SK-N-SH (cell line): ENCODE results near the gene SLC35F1. TPM values are rescaled to one million over a fixed set of nuclear protein-coding genes. Genes with fewer than 3 reads are reported as not detected.
"Not testable (repeated sequence)": the region's sequence is repeated elsewhere in the genome, so short reads cannot be mapped to it uniquely, and the experiment has no call there.

Source experiments
- CTCF ChIA-PET: fragments of 300-600, 350-600 bp; formaldehyde crosslinking; extraction: SDS; loops from one replicate; lab custom pipeline; 2021; lab: Yijun Ruan, JAX
- POLR2A ChIA-PET: fragments of 350-600 bp; sonication (Branson Sonifier 250); formaldehyde crosslinking; extraction: SDS; loops from one replicate; lab custom pipeline; 2020; ENCODE audit warnings: antibody characterized with exemption, inconsistent platforms; lab: Yijun Ruan, JAX
- DNase-seq: peaks from one replicate; pipeline ENCODE4 v3.0.0; 2012
- H2AFZ ChIP-seq: fragments of 200-600 bp; sonication (generic); 2 replicates; pipeline ENCODE4 v1.8.1; 2016; ENCODE audit warnings: antibody characterized with exemption, mild to moderate bottlenecking, low read depth
- H3F3A ChIP-seq: fragments of 200-600 bp; sonication (generic); replicated peaks from 2 replicates; pipeline ENCODE3; 2016; ENCODE audit warnings: antibody characterized with exemption, mild to moderate bottlenecking; ENCODE audit not compliant: insufficient read depth
- H3K27ac ChIP-seq, 2 experiments: fragments of 200-500 bp in 1 of 2; fragments of 200-600 bp in 1 of 2; sonication (Bioruptor generic) in 1 of 2; sonication (generic), shearing (Covaris generic) in 1 of 2; 2 replicates each; pipeline versions ENCODE4 v1.5.1 to v1.6.1; 2014 to 2016; ENCODE audit warnings: low read depth in 2 of 2, inconsistent platforms in 1 of 2, low read length in 1 of 2, mild to moderate bottlenecking in 1 of 2, mixed read lengths in 1 of 2
- H3K27me3 ChIP-seq: fragments of 200-600 bp; sonication (generic), shearing (Covaris generic); 2 replicates; pipeline ENCODE4 v1.6.1; 2016; ENCODE audit warnings: mixed run types; ENCODE audit not compliant: insufficient read depth
- H3K36me3 ChIP-seq, 2 experiments: fragments of 200-500 bp in 1 of 2; fragments of 200-600 bp in 1 of 2; sonication (Bioruptor generic) in 1 of 2; sonication (generic) in 1 of 2; replicated peaks in 1 of 2; 2 replicates each; pipeline versions ENCODE3 to v1.5.1; 2014 to 2016; ENCODE audit warnings: low read length in 1 of 2, mild to moderate bottlenecking in 1 of 2; ENCODE audit not compliant: insufficient read depth in 2 of 2, control insufficient read depth in 1 of 2
- H3K4me1 ChIP-seq, 2 experiments: fragments of 200-500 bp in 1 of 2; fragments of 200-600 bp in 1 of 2; sonication (Bioruptor generic) in 1 of 2; sonication (generic), shearing (Covaris generic) in 1 of 2; 2 replicates each; pipeline versions ENCODE4 v1.5.1 to v1.6.1; 2014 to 2016; ENCODE audit warnings: low read depth in 1 of 2, low read length in 1 of 2, mixed run types in 1 of 2; ENCODE audit not compliant: insufficient read depth in 2 of 2, control insufficient read depth in 1 of 2
- H3K4me2 ChIP-seq: fragments of 200-600 bp; sonication (generic), shearing (Covaris generic); 2 replicates; pipeline ENCODE4 v1.6.1; 2017; ENCODE audit warnings: mixed run types
- H3K4me3 ChIP-seq, 2 experiments: fragments of 200-500 bp in 1 of 2; fragments of 200-600 bp in 1 of 2; sonication (Bioruptor generic) in 1 of 2; sonication (generic), shearing (Covaris generic) in 1 of 2; 2 replicates each; pipeline versions ENCODE4 v1.5.1 to v1.8.1; 2014 to 2016; ENCODE audit warnings: low read depth in 2 of 2, inconsistent platforms in 1 of 2, low read length in 1 of 2, mild to moderate bottlenecking in 1 of 2, mixed read lengths in 1 of 2, moderate library complexity in 1 of 2
- H3K79me2 ChIP-seq: fragments of 200-600 bp; sonication (generic); 2 replicates; pipeline ENCODE4 v1.8.1; 2017; ENCODE audit warnings: mild to moderate bottlenecking; ENCODE audit not compliant: insufficient read depth
- H3K9ac ChIP-seq: fragments of 200-600 bp; sonication (generic); 2 replicates; pipeline ENCODE4 v1.6.1; 2017; ENCODE audit warnings: mixed run types
- H3K9me2 ChIP-seq: fragments of 200-600 bp; sonication (generic); 2 replicates; pipeline ENCODE4 v1.6.1; 2017; ENCODE audit warnings: mixed run types
- H3K9me3 ChIP-seq: fragments of 200-600 bp; sonication (generic); 2 replicates; pipeline ENCODE4 v1.6.1; 2017; ENCODE audit warnings: mixed run types, mild to moderate bottlenecking, moderate library complexity
- H4K20me1 ChIP-seq: fragments of 200-600 bp; sonication (generic); 2 replicates; pipeline ENCODE4 v1.6.1; 2017; ENCODE audit warnings: mild to moderate bottlenecking, mixed run types; ENCODE audit not compliant: insufficient read depth
- ELF1 ChIP-seq: IDR thresholded peaks from 2 replicates; pipeline ENCODE4 v1.4.0; 2012
- EP300 ChIP-seq, 2 experiments: IDR thresholded peaks; 2 replicates each; pipeline versions ENCODE4 v1.4.0 to v1.6.1; 2012; ENCODE audit warnings: borderline replicate concordance in 1 of 2, low read depth in 1 of 2, low read length in 1 of 2
- FOSL2 ChIP-seq: IDR thresholded peaks from 2 replicates; pipeline ENCODE4 v1.4.0; 2012; ENCODE audit warnings: low read depth, mild to moderate bottlenecking, moderate library complexity, borderline replicate concordance
- FOXJ3 ChIP-seq: sonication (generic); formaldehyde crosslinking; IDR thresholded peaks from 2 replicates; pipeline ENCODE4 v1.5.1; 2020; ENCODE audit warnings: mild to moderate bottlenecking, missing genetic modification reagents
- IRF3 ChIP-seq: fragments of 150-350 bp; IDR thresholded peaks from 2 replicates; pipeline ENCODE4 v1.6.1; 2016; ENCODE audit warnings: mild to moderate bottlenecking, low read depth, low read length
- MAX ChIP-seq: IDR thresholded peaks from 2 replicates; pipeline ENCODE4 v1.4.0; 2012; ENCODE audit warnings: low read depth
- MXI1 ChIP-seq: IDR thresholded peaks from 2 replicates; pipeline ENCODE4 v1.6.1; 2012; ENCODE audit warnings: mild to moderate bottlenecking, low read depth, low read length, improper control_type of control experiment
- POLR2AphosphoS5 ChIP-seq: IDR thresholded peaks from 2 replicates; pipeline ENCODE4 v1.6.1; 2012; ENCODE audit warnings: low read depth, low read length
- SIN3A ChIP-seq: IDR thresholded peaks from 2 replicates; pipeline ENCODE4 v1.6.1; 2012; ENCODE audit warnings: low read depth, mild to moderate bottlenecking, low read length, moderate library complexity, borderline replicate concordance
- TCF12 ChIP-seq: IDR thresholded peaks from 2 replicates; pipeline ENCODE4 v1.4.0; 2012
- TEAD4 ChIP-seq: IDR thresholded peaks from 2 replicates; pipeline ENCODE4 v1.4.0; 2012; ENCODE audit warnings: mild to moderate bottlenecking, borderline replicate concordance; ENCODE audit not compliant: insufficient read depth
- WGBS: methylation state at CpG from one replicate; pipeline ENCODE4 v1.1.6; 2017; ENCODE audit warnings: low lambda C conversion rate; 5-methylcytosine and 5-hydroxymethylcytosine counted together
- polyA plus RNA-seq, 3 experiments: library from polyadenylated mRNA; depleted of rRNA; stranded (reverse); fragments of >200 nt; gene quantifications; 2 replicates each; pipeline ENCODE4 v1.2.3, GENCODE V29; 2012
- TF ChIP-seq, protein P1 (sequence below): IDR thresholded peaks from 2 replicates; pipeline ENCODE4 v1.4.0; 2012; ENCODE audit warnings: low read depth, borderline replicate concordance
- TF ChIP-seq, protein P2 (sequence below): IDR thresholded peaks from 2 replicates; pipeline ENCODE4 v1.4.0; 2012; ENCODE audit warnings: low read depth, borderline replicate concordance

SLC35F1 gene
- polyA plus RNA-seq, 1 of the 3 experiments (the other 2 are of a cell fraction): under 0.01 TPM

GRCh38 chr6:118029967-118030366, 122.9 kb downstream of the SLC35F1 start:
- CTCF ChIA-PET: no interaction called here
- no peaks in the 10 kb centered on the region for H3K9me3 ChIP-seq
- 3% methylated on average over 4 of the region's 4 CpGs for WGBS
- TF ChIP-seq TCF12 (no peak), IRF3 (no peak), SIN3A (no peak), FOXJ3 (CRISPR knock-in tag) (no peak), ELF1 (no peak), MAX (no peak), FOSL2 (no peak), TEAD4 (no peak), EP300 (IDR thresholded peaks at IDR 0.05; ENCODE audit: borderline replicate concordance in 1 of 2, low read depth in 1 of 2, low read length in 1 of 2) (no peak), MXI1 (no peak), POLR2AphosphoS5 (no peak)
- TF ChIP-seq, protein P1, sequence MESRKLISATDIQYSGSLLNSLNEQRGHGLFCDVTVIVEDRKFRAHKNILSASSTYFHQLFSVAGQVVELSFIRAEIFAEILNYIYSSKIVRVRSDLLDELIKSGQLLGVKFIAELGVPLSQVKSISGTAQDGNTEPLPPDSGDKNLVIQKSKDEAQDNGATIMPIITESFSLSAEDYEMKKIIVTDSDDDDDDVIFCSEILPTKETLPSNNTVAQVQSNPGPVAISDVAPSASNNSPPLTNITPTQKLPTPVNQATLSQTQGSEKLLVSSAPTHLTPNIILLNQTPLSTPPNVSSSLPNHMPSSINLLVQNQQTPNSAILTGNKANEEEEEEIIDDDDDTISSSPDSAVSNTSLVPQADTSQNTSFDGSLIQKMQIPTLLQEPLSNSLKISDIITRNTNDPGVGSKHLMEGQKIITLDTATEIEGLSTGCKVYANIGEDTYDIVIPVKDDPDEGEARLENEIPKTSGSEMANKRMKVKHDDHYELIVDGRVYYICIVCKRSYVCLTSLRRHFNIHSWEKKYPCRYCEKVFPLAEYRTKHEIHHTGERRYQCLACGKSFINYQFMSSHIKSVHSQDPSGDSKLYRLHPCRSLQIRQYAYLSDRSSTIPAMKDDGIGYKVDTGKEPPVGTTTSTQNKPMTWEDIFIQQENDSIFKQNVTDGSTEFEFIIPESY: no peak
- TF ChIP-seq, protein P2, sequence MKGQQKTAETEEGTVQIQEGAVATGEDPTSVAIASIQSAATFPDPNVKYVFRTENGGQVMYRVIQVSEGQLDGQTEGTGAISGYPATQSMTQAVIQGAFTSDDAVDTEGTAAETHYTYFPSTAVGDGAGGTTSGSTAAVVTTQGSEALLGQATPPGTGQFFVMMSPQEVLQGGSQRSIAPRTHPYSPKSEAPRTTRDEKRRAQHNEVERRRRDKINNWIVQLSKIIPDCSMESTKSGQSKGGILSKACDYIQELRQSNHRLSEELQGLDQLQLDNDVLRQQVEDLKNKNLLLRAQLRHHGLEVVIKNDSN: no peak
- TF ChIP-seq, all 33 proteins: peak for 0
- no peak overlapping the region for H3K4me2 ChIP-seq
- no peaks in the 10 kb centered on the region for H3K9me2 ChIP-seq
- no peak overlapping the region for H3K9ac ChIP-seq
- H3K27ac ChIP-seq: no peak overlapping the region
- no peaks in the 10 kb centered on the region for H3F3A ChIP-seq
- H3K79me2 ChIP-seq: no peaks in the 10 kb centered on the region
- no peaks in the 10 kb centered on the region for H3K36me3 ChIP-seq
- no peaks in the 10 kb centered on the region for H3K27me3 ChIP-seq
- no peak overlapping the region for H2AFZ ChIP-seq
- H3K4me3 ChIP-seq: no peak overlapping the region
- POLR2A ChIA-PET: no interaction called here
- DNase-seq: no peak
- no peaks in the 10 kb centered on the region for H3K4me1 ChIP-seq
- H4K20me1 ChIP-seq: no peaks in the 10 kb centered on the region

DNA sequence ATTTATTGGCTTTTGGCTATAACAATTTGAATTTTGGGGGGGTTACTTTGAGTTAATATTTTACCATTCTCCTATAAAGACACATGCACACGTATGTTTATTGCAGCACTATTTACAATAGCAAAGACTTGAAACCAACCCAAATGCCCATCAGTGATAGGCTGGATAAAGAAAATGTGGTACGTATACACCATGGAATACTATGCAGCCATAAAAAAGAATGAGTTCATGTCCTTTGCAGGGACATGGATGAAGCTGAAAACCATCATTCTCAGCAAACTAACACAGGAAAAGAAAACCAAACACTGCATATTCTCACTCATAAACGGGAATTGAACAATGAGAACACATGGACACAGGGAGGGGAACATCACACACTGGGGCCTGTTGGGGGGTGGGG, 130.4 kb downstream of the SLC35F1 start:
- 5% methylated on average over 3 of the region's 3 CpGs for WGBS
- CTCF ChIA-PET, POLR2A ChIA-PET: not testable (repeated sequence)

More for the DNA sequence above, 130.4 kb downstream of the SLC35F1 start:
- H3K9me2 ChIP-seq, H3K9me3 ChIP-seq, H3K79me2 ChIP-seq, H3K27me3 ChIP-seq, H2AFZ ChIP-seq, H3K27ac ChIP-seq, H3K4me1 ChIP-seq, DNase-seq, H3K9ac ChIP-seq, H4K20me1 ChIP-seq, H3F3A ChIP-seq, H3K4me2 ChIP-seq, H3K36me3 ChIP-seq, H3K4me3 ChIP-seq: not testable (repeated sequence)
